ENCODE data around the gene VPS37B. TPM values are rescaled to one million over a fixed set of nuclear protein-coding genes. Genes with fewer than 3 reads are reported as not detected.
"Not testable (repeated sequence)": the region's sequence is repeated elsewhere in the genome, so short reads cannot be mapped to it uniquely, and the experiment has no call there.

VPS37B gene
- polyA plus RNA-seq, 1 donor, result 22.4 TPM

GRCh38 chr12:122908915-122909314 lies 13.0 kb upstream of the VPS37B start:
- no peak for DNase-seq (ENCODE audit: low read depth)

- not testable (repeated sequence) for DNase-seq (ENCODE audit: low read depth)
Observed at GRCh38 chr12:122905258-122905657, 9.3 kb upstream of the VPS37B start.

GRCh38 chr12:122903693-122904034 lies 7.7 kb upstream of the VPS37B start:
- no peak for DNase-seq (ENCODE audit: low read depth)

- DNase-seq (ENCODE audit: low read depth), result no peak
Observed at GRCh38 chr12:122902854-122903692, 7.1 kb upstream of the VPS37B start.

- no peak for DNase-seq (ENCODE audit: low read depth)
Observed at GRCh38 chr12:122899887-122900286, 4.0 kb upstream of the VPS37B start.

GRCh38 chr12:122896662-122897061 lies 738 bp upstream of the VPS37B start:
- DNase-seq (ENCODE audit: low read depth), result no peak

- no peak for DNase-seq (ENCODE audit: low read depth)
Observed at GRCh38 chr12:122895320-122895703, 612 bp downstream of the VPS37B start.

- DNase-seq (ENCODE audit: low read depth), result no peak
Observed at GRCh38 chr12:122894193-122895121, 1.5 kb downstream of the VPS37B start.

GRCh38 chr12:122893208-122894153 lies 2.4 kb downstream of the VPS37B start:
- no peak for DNase-seq (ENCODE audit: low read depth)

- not testable (repeated sequence) for DNase-seq (ENCODE audit: low read depth)
Observed at GRCh38 chr12:122892724-122893123, 3.2 kb downstream of the VPS37B start.

- DNase-seq (ENCODE audit: low read depth), result no peak
Observed at GRCh38 chr12:122891661-122892525, 4.0 kb downstream of the VPS37B start.

- no peak for DNase-seq (ENCODE audit: low read depth)
Observed at GRCh38 chr12:122889761-122890520, 6.0 kb downstream of the VPS37B start.

GRCh38 chr12:122888232-122888752 lies 7.6 kb downstream of the VPS37B start:
- no peak for DNase-seq (ENCODE audit: low read depth)

- no peak for DNase-seq (ENCODE audit: low read depth)
Observed at GRCh38 chr12:122887819-122888212, 8.1 kb downstream of the VPS37B start.

GRCh38 chr12:122886851-122887818 lies 8.8 kb downstream of the VPS37B start:
- DNase-seq (ENCODE audit: low read depth), result no peak

- DNase-seq (ENCODE audit: low read depth), result no peak
Observed at GRCh38 chr12:122886161-122886560, 9.8 kb downstream of the VPS37B start.

GRCh38 chr12:122884860-122885259 lies 11.1 kb downstream of the VPS37B start:
- no peak for DNase-seq (ENCODE audit: low read depth)

GRCh38 chr12:122884091-122884826 lies 11.7 kb downstream of the VPS37B start:
- DNase-seq (ENCODE audit: low read depth), result no peak
